Measurements from ENCODE around the gene ASB3.

The ASB3 gene

GRCh38 chr2:53739032-53739431 lies 47.7 kb downstream of the ASB3 start:
- no peaks in the 10 kb centered on the region for H3K4me1 ChIP-seq (ENCODE audit: insufficient read depth, low read length, severe bottlenecking)
- H2AFZ ChIP-seq (ENCODE audit: low read length) = no peak overlapping the region
- no peak overlapping the region for H3K9ac ChIP-seq (ENCODE audit: low read length)
- H3K4me2 ChIP-seq (ENCODE audit: low read length) = no peak overlapping the region
- H3K79me2 ChIP-seq (ENCODE audit: insufficient read depth, low read length) = no peaks in the 10 kb centered on the region
- H3K36me3 ChIP-seq (ENCODE audit: insufficient read depth, low read length) = no peaks in the 10 kb centered on the region
- no peak overlapping the region for H3K27ac ChIP-seq (ENCODE audit: low read depth, low read length, poor library complexity, severe bottlenecking)
- H3F3A ChIP-seq (ENCODE audit: insufficient read depth, low read length) = no peaks in the 10 kb centered on the region
- H3K27me3 ChIP-seq (ENCODE audit: insufficient read depth, low read length) = no peaks in the 10 kb centered on the region
- TF ChIP-seq, protein P1, sequence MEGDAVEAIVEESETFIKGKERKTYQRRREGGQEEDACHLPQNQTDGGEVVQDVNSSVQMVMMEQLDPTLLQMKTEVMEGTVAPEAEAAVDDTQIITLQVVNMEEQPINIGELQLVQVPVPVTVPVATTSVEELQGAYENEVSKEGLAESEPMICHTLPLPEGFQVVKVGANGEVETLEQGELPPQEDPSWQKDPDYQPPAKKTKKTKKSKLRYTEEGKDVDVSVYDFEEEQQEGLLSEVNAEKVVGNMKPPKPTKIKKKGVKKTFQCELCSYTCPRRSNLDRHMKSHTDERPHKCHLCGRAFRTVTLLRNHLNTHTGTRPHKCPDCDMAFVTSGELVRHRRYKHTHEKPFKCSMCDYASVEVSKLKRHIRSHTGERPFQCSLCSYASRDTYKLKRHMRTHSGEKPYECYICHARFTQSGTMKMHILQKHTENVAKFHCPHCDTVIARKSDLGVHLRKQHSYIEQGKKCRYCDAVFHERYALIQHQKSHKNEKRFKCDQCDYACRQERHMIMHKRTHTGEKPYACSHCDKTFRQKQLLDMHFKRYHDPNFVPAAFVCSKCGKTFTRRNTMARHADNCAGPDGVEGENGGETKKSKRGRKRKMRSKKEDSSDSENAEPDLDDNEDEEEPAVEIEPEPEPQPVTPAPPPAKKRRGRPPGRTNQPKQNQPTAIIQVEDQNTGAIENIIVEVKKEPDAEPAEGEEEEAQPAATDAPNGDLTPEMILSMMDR (IDR thresholded peaks at IDR 0.05; ENCODE audit: low read length) = no peak
- TF ChIP-seq EZH2 (IDR thresholded peaks at IDR 0.05; ENCODE audit: borderline replicate concordance, low read length) = no peak
- H4K20me1 ChIP-seq (ENCODE audit: insufficient read depth, low read length) = no peaks in the 10 kb centered on the region
- no peak overlapping the region for H3K4me3 ChIP-seq (ENCODE audit: low read depth, low read length, poor library complexity, severe bottlenecking)
- H3K9me3 ChIP-seq (ENCODE audit: low read length) = no peaks in the 10 kb centered on the region
- no peaks in the 10 kb centered on the region for H3K9me2 ChIP-seq (ENCODE audit: low read depth, low read length)

DNA sequence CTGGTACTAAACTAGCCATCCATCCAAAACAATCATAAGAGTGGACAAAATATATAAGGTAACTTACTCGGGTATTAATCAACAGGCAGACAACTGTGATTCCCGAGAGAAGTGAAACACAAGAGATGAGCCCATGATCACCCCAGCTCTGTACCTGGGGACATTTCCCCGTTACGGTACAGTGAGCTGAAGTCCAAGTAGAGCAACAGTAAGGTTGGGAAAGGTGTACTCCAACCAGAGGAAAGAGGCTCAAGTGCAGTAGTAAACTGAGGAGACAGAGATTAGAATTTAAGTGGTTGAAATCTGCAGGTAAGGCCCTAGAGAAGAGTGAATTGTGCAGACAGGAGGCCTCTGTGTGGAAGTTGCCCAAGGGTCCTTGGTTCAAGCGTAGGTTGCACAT lies 49.7 kb downstream of the ASB3 start:
- no peaks in the 10 kb centered on the region for H3K36me3 ChIP-seq (ENCODE audit: insufficient read depth, low read length)
- no peaks in the 10 kb centered on the region for H4K20me1 ChIP-seq (ENCODE audit: insufficient read depth, low read length)
- TF ChIP-seq EZH2 (IDR thresholded peaks at IDR 0.05; ENCODE audit: borderline replicate concordance, low read length) = no peak
- TF ChIP-seq, protein P1 (IDR thresholded peaks at IDR 0.05; ENCODE audit: low read length) = no peak
- no peak overlapping the region for H3K27ac ChIP-seq (ENCODE audit: low read depth, low read length, poor library complexity, severe bottlenecking)
- H3K9me3 ChIP-seq (ENCODE audit: low read length) = no peaks in the 10 kb centered on the region
- no peaks in the 10 kb centered on the region for H3K79me2 ChIP-seq (ENCODE audit: insufficient read depth, low read length)
- H3K4me1 ChIP-seq (ENCODE audit: insufficient read depth, low read length, severe bottlenecking) = no peaks in the 10 kb centered on the region
- H3K9ac ChIP-seq (ENCODE audit: low read length) = no peak overlapping the region
- no peak overlapping the region for H3K4me3 ChIP-seq (ENCODE audit: low read depth, low read length, poor library complexity, severe bottlenecking)
- no peaks in the 10 kb centered on the region for H3K27me3 ChIP-seq (ENCODE audit: insufficient read depth, low read length)
- H3F3A ChIP-seq (ENCODE audit: insufficient read depth, low read length) = no peaks in the 10 kb centered on the region
- no peak overlapping the region for H2AFZ ChIP-seq (ENCODE audit: low read length)
- H3K4me2 ChIP-seq (ENCODE audit: low read length) = no peak overlapping the region
- no peaks in the 10 kb centered on the region for H3K9me2 ChIP-seq (ENCODE audit: low read depth, low read length)

GRCh38 chr2:53729143-53729762 lies 57.5 kb downstream of the ASB3 start:
- no peak for TF ChIP-seq EZH2 (IDR thresholded peaks at IDR 0.05; ENCODE audit: borderline replicate concordance, low read length)
- Histone ChIP-seq H3K4me1 (ENCODE audit: insufficient read depth, low read length, severe bottlenecking) (no peaks in the 10 kb centered on the region), H3K79me2 (ENCODE audit: insufficient read depth, low read length) (no peaks in the 10 kb centered on the region), H3K9me2 (ENCODE audit: low read depth, low read length) (no peaks in the 10 kb centered on the region), H3K4me3 (ENCODE audit: low read depth, low read length, poor library complexity, severe bottlenecking) (no peak overlapping the region), H3K36me3 (ENCODE audit: insufficient read depth, low read length) (peaks cover 31% of the 10 kb centered on the region), H3K4me2 (ENCODE audit: low read length) (no peak overlapping the region), H2AFZ (ENCODE audit: low read length) (no peak overlapping the region), H3K9ac (ENCODE audit: low read length) (no peak overlapping the region), H3K9me3 (ENCODE audit: low read length) (no peaks in the 10 kb centered on the region), H3K27me3 (ENCODE audit: insufficient read depth, low read length) (no peaks in the 10 kb centered on the region), H3F3A (ENCODE audit: insufficient read depth, low read length) (no peaks in the 10 kb centered on the region), H3K27ac (ENCODE audit: low read depth, low read length, poor library complexity, severe bottlenecking) (no peak overlapping the region), H4K20me1 (ENCODE audit: insufficient read depth, low read length) (no peaks in the 10 kb centered on the region)

DNA sequence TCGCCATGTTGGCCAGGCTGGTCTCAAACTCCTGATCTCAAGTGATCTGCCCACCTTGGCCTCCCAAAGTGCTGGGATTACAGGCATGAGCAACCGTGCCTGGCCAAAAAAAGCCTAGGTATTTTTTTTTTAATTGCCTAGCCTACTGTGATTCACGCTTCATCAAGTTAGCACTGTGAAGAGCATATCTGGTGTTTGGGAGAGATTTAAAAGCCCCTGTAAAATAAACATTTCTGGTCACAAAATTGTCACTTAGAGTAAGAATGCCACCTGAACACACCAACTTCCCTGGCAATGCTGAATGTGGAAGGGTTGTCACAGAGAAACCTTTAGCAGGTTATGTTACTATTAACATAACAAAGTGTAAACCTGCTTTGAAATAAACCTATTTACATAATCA lies 58.8 kb downstream of the ASB3 start:
- Histone ChIP-seq H4K20me1 (ENCODE audit: insufficient read depth, low read length) (no peaks in the 10 kb centered on the region), H3K36me3 (ENCODE audit: insufficient read depth, low read length) (peaks cover 31% of the 10 kb centered on the region), H3K27me3 (ENCODE audit: insufficient read depth, low read length) (no peaks in the 10 kb centered on the region), H3K4me1 (ENCODE audit: insufficient read depth, low read length, severe bottlenecking) (no peaks in the 10 kb centered on the region), H3K9ac (ENCODE audit: low read length) (no peak overlapping the region), H3K9me2 (ENCODE audit: low read depth, low read length) (no peaks in the 10 kb centered on the region), H3K79me2 (ENCODE audit: insufficient read depth, low read length) (no peaks in the 10 kb centered on the region), H3F3A (ENCODE audit: insufficient read depth, low read length) (no peaks in the 10 kb centered on the region), H2AFZ (ENCODE audit: low read length) (no peak overlapping the region), H3K4me2 (ENCODE audit: low read length) (no peak overlapping the region), H3K4me3 (ENCODE audit: low read depth, low read length, poor library complexity, severe bottlenecking) (no peak overlapping the region), H3K9me3 (ENCODE audit: low read length) (no peaks in the 10 kb centered on the region), H3K27ac (ENCODE audit: low read depth, low read length, poor library complexity, severe bottlenecking) (no peak overlapping the region)
- TF ChIP-seq, protein P1 (IDR thresholded peaks at IDR 0.05; ENCODE audit: low read length) = no peak
